OCI-LY7 (cell line): ENCODE results near the gene CRCP. TPM values are rescaled to one million over a fixed set of nuclear protein-coding genes. Genes with fewer than 3 reads are reported as not detected.

ENCODE experiments used
- Bru-seq: library from RNA; stranded (reverse); fragments of 400-500 nt; gene quantifications from one replicate; lab custom pipeline; 2021; lab: Mats Ljungman, UMichigan
- BruChase-seq, 2 experiments: library from RNA; stranded (reverse); fragments of 400-500 nt; gene quantifications; one replicate each; lab custom pipeline; 2021; lab: Mats Ljungman, UMichigan
- BruUV-seq: library from RNA; stranded (reverse); fragments of 400-500 nt; replicated peaks from 2 replicates; lab custom pipeline; 2021; lab: Mats Ljungman, UMichigan
- CTCF ChIA-PET: fragments of 300-600 bp; sonication (Branson Sonifier 250); formaldehyde crosslinking; loops from one replicate; lab custom pipeline; 2022; ENCODE audit warnings: antibody characterized with exemption; ENCODE audit not compliant: unreplicated experiment; lab: Charles Lee
- POLR2A ChIA-PET: fragments of 300-600 bp; sonication (Branson Sonifier 250); formaldehyde crosslinking; loops from one replicate; lab custom pipeline; 2022; ENCODE audit warnings: antibody characterized with exemption; lab: Charles Lee
- DNase-seq: peaks from one replicate; pipeline ENCODE4 v3.0.0-alpha.2; 2015; ENCODE audit warnings: low spot score
- H2AFZ ChIP-seq: fragments of 200-600 bp; sonication (generic), shearing (Covaris generic); 2 replicates; pipeline ENCODE4 v1.6.1; 2014; ENCODE audit warnings: mild to moderate bottlenecking, antibody characterized with exemption, low read length, moderate library complexity
- H3K27ac ChIP-seq: fragments of 200-600 bp; sonication (generic); 2 replicates; pipeline ENCODE4 v1.5.1; 2014; ENCODE audit warnings: mixed run types, low read depth, mild to moderate bottlenecking, moderate library complexity, low read length, inconsistent platforms; ENCODE audit not compliant: poor library complexity, severe bottlenecking
- H3K36me3 ChIP-seq: fragments of 200-600 bp; sonication (generic); 2 replicates; pipeline ENCODE4 v1.6.1; 2014; ENCODE audit warnings: mild to moderate bottlenecking, antibody characterized with exemption, low read length, moderate library complexity, mixed read lengths; ENCODE audit not compliant: insufficient read depth
- H3K4me1 ChIP-seq: fragments of 200-600 bp; sonication (generic); 2 replicates; pipeline ENCODE4 v1.5.1; 2014; ENCODE audit warnings: mild to moderate bottlenecking, low read length; ENCODE audit not compliant: insufficient read depth, poor library complexity, severe bottlenecking
- H3K4me2 ChIP-seq: fragments of 200-600 bp; sonication (generic); 2 replicates; pipeline ENCODE4 v1.6.1; 2014; ENCODE audit warnings: mild to moderate bottlenecking, low read length
- H3K4me3 ChIP-seq: fragments of 200-600 bp; sonication (generic); 2 replicates; pipeline ENCODE4 v1.5.1; 2014; ENCODE audit warnings: mild to moderate bottlenecking, low read depth, low read length; ENCODE audit not compliant: poor library complexity, severe bottlenecking
- H3K79me2 ChIP-seq: fragments of 200-600 bp; sonication (generic); 2 replicates; pipeline ENCODE4 v1.6.1; 2016; ENCODE audit warnings: low read depth, mild to moderate bottlenecking, low read length, moderate library complexity, mixed read lengths; ENCODE audit not compliant: insufficient read depth
- H3K9me2 ChIP-seq: fragments of 200-600 bp; sonication (generic); 2 replicates; pipeline ENCODE4 v1.6.1; 2016; ENCODE audit warnings: mild to moderate bottlenecking, low read length, mixed read lengths; ENCODE audit not compliant: insufficient read depth
- H3K9me3 ChIP-seq: fragments of 200-600 bp; sonication (generic); 2 replicates; pipeline ENCODE4 v1.6.1; 2014; ENCODE audit warnings: mild to moderate bottlenecking, mixed run types, low read length, mixed read lengths
- H4K20me1 ChIP-seq: fragments of 200-600 bp; sonication (generic); 2 replicates; pipeline ENCODE4 v1.6.1; 2014; ENCODE audit warnings: mild to moderate bottlenecking, antibody characterized with exemption, low read length, moderate library complexity, mixed read lengths; ENCODE audit not compliant: insufficient read depth
- EZH2phosphoT487 ChIP-seq: fragments of 200-600 bp; sonication (generic); IDR thresholded peaks from 2 replicates; pipeline ENCODE4 v1.6.1; 2018; ENCODE audit warnings: low read depth, borderline replicate concordance, mild to moderate bottlenecking, mixed run types, antibody characterized with exemption, low read length, moderate library complexity, mixed read lengths
- intact Hi-C: fragments of 100-400 bp; cut with micrococcal nuclease; formaldehyde crosslinking; loops from one replicate; pipeline ENCODE4 v1.10.0; 2022; ENCODE audit not compliant: unreplicated experiment
- long read RNA-seq: library from polyadenylated mRNA; stranded (forward); transcript quantifications from one replicate; pipeline ENCODE4 v2.0.0, GENCODE V29; 2022
- total RNA-seq, 2 experiments: library from RNA; depleted of rRNA in 1 of 2; stranded (reverse); fragments of >200 nt in 1 of 2; shearing (Covaris generic) in 1 of 2; gene quantifications; 2 replicates each; pipeline ENCODE4 v1.2.3, GENCODE V29; 2014 to 2022
- TF ChIP-seq, protein P1 (sequence below): fragments of 200-600 bp; sonication (generic); conservative IDR thresholded peaks from 2 replicates; pipeline ENCODE4 v1.5.1; 2014; ENCODE audit warnings: mild to moderate bottlenecking, antibody characterized with exemption, low read length, moderate library complexity, mixed read lengths

The CRCP gene
- 25.1 and 47.1 TPM in 2 replicates for total RNA-seq (2014; rRNA removed; shearing (Covaris generic))
- 28.3 and 28.4 TPM in 2 replicates for total RNA-seq (2022)
- percentile 91 among the genes with signal in this experiment for Bru-seq, nascent RNA
- BruChase-seq, experiment 1, labeled RNA remaining after a 6-hour chase = percentile 94 among the genes with signal in this experiment
- BruChase-seq, experiment 2, labeled RNA remaining after a 2-hour chase = percentile 98 among the genes with signal in this experiment
- long read RNA-seq, partial matches to known transcripts = 0 of 3 reads
- long read RNA-seq, other reads (novel, unspliced or antisense) = 3 of 3 reads

- ChIA-PET CTCF (interaction anchor here (0.9 kb wide), 1 partner anchor 37 kb away, joined by 4 read pairs; no protein-coding TSS in a partner anchor), POLR2A (interaction anchor here (0.6 to 1.8 kb wide), 7 partner anchors 8 to 366 kb away, joined by 3 to 5 read pairs (median 4); no protein-coding TSS in a partner anchor)
- Histone ChIP-seq H4K20me1 (peaks cover 16% of the 10 kb centered on the region), H3K9me2 (no peaks in the 10 kb centered on the region), H3K79me2 (peaks cover 50% of the 10 kb centered on the region), H2AFZ (peak within 1 kb of the TSS; percentile 77), H3K4me1 (peaks cover 38% of the 10 kb centered on the region), H3K4me2 (peak within 1 kb of the TSS; percentile 83), H3K27ac (peak within 1 kb of the TSS; percentile 87), H3K4me3 (peak within 1 kb of the TSS; percentile 97), H3K9me3 (no peaks in the 10 kb centered on the region), H3K36me3 (peaks cover 41% of the 10 kb centered on the region)
- TF ChIP-seq, protein P1, sequence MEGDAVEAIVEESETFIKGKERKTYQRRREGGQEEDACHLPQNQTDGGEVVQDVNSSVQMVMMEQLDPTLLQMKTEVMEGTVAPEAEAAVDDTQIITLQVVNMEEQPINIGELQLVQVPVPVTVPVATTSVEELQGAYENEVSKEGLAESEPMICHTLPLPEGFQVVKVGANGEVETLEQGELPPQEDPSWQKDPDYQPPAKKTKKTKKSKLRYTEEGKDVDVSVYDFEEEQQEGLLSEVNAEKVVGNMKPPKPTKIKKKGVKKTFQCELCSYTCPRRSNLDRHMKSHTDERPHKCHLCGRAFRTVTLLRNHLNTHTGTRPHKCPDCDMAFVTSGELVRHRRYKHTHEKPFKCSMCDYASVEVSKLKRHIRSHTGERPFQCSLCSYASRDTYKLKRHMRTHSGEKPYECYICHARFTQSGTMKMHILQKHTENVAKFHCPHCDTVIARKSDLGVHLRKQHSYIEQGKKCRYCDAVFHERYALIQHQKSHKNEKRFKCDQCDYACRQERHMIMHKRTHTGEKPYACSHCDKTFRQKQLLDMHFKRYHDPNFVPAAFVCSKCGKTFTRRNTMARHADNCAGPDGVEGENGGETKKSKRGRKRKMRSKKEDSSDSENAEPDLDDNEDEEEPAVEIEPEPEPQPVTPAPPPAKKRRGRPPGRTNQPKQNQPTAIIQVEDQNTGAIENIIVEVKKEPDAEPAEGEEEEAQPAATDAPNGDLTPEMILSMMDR = peak; percentile 44
- TF ChIP-seq EZH2phosphoT487 = no peak
- peak; percentile 88 for DNase-seq
- intact Hi-C loops = loop anchor here (1.0 to 10.0 kb wide), 2 partner anchors 133 to 880 kb away; partner anchors contain the start of genes GUSB, SBDS and TYW1
- BruUV-seq = no TSS peak
Observed at GRCh38 chr7:66114743-66115649, at the start of gene CRCP. CRCP (plus strand) TSS chr7:66114847; CDS start chr7:66114963, 116 bp downstream.

DNA sequence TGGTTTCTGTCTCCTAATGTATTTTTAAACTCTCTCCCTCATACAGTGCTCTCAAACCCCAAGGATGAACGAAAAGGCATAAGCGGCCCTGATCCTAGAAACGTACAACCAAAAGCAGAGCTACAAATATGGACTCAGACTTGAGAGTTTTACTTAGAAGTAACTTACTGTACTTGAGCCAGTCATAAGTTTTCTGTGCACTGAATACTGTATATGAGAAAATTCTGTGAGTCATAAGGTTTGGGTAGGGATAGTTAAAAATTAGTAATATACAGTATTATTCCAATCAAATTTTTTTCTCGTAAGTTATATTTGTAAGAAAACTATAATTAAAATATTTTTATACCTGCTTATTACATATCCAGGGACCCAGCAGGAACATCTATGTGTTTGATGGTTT, 44.9 kb upstream of the CRCP start:
- H3K4me1 ChIP-seq = no peaks in the 10 kb centered on the region
- intact Hi-C loops = no loop called here
- ChIA-PET CTCF (no interaction called here), POLR2A (interaction anchor here (0.7 kb wide), 1 partner anchor 856 kb away, joined by 4 read pairs; no protein-coding TSS in a partner anchor)
- H3K36me3 ChIP-seq = no peaks in the 10 kb centered on the region
- BruUV-seq = no TSS peak
- no peaks in the 10 kb centered on the region for H3K79me2 ChIP-seq
- TF ChIP-seq, protein P1 = no peak
- no peak for TF ChIP-seq EZH2phosphoT487
- no peaks in the 10 kb centered on the region for H3K9me2 ChIP-seq
- no peaks in the 10 kb centered on the region for H3K9me3 ChIP-seq
- no peaks in the 10 kb centered on the region for H4K20me1 ChIP-seq
- no peak for DNase-seq
- no peak overlapping the region for H3K27ac ChIP-seq
- H3K4me2 ChIP-seq = no peak overlapping the region
- no peak overlapping the region for H2AFZ ChIP-seq
- H3K4me3 ChIP-seq = no peak overlapping the region
